NCI-H2029 treated with DMSO at 0.1 percent for 48 hours (cell line): ENCODE data around the gene PSMG4.
A peak's percentile ranks its signal among the peaks of the same experiment; 100 is the strongest.

Experiments used
- DNase-seq: peaks from one replicate; lab custom pipeline; 2025; lab: John Stamatoyannopoulos, UW

The PSMG4 gene

DNA sequence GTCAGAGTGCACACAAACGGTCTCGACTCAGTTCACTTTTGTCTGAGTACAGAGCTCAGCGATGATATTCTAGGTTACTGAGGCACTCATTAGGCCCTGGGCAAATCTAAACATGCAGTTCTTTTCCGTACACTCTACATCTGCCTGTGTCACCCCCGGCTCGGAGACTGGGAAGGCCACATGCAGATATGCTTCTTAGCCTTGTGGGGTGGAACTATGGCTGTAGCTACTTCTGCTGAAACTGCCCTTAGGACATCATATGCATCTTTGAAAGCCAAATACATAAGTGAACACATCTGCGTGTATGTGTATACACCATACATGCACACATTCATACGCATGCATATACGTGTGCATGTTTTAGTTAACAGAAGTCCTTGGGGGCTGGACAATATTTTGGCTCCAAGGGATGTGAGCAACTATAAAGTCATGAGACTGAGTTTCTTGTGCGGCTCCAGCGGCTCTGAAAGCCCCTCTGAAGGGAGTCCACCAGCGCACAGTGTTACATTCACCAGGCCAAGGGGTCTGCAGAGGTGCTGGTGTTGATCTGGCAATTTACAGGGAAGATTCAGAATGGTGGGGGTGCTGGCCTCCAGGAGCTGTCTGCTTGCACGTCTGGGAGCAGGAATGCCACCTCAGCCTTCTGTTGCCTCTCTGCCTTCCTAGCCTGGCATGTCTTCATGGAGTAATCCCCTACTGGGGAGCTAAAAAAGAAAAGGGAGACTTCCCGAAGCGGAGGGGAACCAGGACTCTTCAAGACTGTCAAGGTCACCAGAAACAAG is 31.6 kb downstream of the PSMG4 start:
- DNase-seq: no peak

GRCh38 chr6:3290931-3291211 is 32.1 kb downstream of the PSMG4 start:
- DNase-seq: no peak

DNA sequence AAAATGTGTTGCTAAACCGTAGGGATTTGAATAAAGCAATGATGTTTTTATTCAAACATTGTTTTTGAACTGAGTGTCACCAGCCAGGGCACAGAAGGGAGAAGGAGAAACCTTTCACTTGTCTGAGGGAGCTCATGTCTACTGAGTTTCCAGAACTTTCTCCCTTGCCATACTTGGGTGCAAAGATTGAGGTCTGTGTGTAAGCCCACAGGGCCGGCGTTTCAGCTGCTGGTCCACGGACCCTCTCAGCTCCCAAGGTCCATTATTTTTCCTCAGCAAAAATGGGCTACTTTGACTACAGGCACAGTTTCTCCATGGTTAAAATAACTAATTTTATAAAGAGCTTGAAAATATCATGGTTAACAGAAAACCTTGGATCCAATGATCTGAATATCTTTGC is 32.6 kb downstream of the PSMG4 start:
- no peak for DNase-seq

- DNase-seq: no peak
These were observed 33.2 kb downstream of the PSMG4 start for GRCh38 chr6:3291987-3292386.

DNA sequence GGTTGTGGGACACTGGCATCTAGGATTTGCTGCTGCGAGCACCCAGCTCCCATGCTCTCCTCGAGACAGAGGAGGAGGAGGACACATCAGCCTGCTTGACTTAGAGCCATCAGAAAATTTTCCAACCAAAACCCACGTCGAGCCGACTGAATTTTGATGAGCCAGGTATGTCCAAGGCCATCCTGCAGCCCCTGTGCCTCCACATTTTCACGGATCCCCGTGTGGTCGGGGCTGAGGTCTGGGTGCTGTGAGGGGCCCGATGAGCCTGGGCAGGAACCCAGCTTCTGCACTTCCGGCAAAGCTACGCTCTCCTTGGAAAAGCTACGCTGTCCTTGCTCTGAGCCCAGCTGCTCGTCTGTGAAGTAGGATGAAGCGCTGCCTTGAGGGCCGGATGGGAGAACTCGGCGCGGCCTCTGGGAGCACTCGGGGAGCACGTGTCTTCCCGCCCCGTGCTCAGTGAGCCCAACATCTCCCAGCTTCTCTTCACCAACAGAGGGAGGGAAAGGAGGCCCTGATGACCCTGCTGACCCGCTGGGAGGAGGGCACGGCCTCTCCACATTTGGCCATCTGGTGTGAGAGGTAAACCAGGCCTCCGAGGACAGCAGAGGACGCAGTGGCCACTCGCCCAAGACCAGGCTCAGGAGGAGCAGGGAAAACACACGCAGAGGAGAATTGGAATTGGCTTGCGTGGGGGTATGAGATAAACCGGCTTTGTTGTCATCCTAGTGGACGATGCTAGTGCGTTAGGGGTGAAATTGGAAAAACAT is 33.9 kb downstream of the PSMG4 start:
- no peak for DNase-seq

GRCh38 chr6:3293271-3294155 is 34.8 kb downstream of the PSMG4 start:
- DNase-seq: no peak

DNA sequence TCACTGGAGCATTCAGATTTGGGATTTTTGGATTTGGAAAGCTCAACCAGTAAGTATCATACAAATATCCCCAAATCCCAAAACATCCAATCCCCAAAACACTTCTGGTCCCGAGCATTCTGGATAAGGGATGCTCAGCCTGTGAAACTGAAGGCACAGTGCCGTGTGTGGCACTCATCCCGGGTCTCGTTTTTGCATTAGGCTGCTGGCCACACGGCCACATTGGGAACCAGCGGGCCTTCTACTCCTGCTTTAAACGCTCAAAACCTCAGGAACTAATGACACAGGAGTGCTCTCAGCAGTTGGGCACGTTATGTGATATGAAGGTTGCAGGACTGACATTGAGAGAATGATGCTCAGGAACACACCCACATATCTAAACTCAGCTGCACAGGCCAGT is 35.6 kb downstream of the PSMG4 start:
- DNase-seq: no peak

- DNase-seq: peak; percentile 66
These were observed 36.4 kb downstream of the PSMG4 start for GRCh38 chr6:3294921-3295871.

DNA sequence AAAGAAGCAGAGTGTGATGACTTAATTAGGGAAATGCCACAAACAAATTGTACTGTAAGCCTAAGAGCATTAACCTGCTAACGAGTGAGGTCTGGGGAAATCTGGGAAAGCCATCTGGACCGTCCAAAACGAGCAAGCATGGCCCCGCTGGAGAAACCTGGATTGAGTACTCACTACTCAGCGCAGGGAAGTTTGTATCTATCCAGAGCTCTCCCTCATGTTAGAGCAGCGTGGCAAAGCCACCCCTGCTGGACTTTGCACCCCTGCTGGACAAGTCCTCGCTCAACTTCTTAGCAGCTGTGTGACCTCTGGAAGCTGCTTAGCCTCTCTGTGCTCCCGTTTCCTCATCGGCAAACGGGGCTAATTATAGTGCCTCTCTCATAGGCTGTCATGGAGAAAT is 37.3 kb downstream of the PSMG4 start:
- DNase-seq: no peak

GRCh38 chr6:3296537-3296936 is 37.8 kb downstream of the PSMG4 start:
- DNase-seq: no peak

GRCh38 chr6:3297006-3297405 is 38.3 kb downstream of the PSMG4 start:
- DNase-seq: no peak

GRCh38 chr6:3297909-3298308 is 39.2 kb downstream of the PSMG4 start:
- DNase-seq: no peak

DNA sequence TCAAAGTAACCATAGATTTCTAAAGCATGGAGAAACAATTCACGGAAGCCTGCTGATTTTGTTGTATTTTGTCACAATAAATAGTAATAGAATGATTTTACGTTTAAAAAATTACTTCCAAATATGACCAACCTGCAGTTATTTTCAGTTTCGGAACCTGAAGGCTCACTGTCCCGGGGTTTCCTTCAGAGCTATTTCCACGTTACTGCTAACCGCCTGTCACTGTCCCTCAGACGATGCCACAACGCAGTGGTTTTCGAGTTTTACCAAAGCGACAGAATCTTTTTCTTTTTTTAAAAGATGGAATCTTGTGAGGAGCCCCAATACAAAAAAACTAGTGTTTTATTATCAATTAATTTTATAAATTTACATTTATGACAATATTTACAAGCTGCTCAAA is 40.5 kb downstream of the PSMG4 start:
- DNase-seq: no peak

DNA sequence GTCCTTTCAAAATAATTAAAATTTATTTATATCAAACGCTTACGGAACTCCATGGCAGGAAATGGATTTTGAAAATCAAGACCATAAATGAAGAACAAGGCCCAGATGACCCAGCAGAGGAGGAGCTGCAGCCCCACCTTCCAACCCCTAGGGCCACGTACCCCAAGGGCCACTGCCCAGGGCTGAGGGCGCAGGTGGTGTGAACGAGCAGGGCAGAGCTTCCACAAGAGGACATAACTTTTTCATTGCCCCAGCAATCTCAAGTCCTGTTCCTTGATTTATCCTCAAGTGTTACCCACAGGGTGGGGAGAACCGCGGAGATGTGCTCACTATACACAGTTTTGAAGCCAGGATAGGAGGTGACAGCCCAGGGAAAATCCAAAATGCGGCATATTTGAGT is 42.8 kb downstream of the PSMG4 start:
- DNase-seq: no peak

DNA sequence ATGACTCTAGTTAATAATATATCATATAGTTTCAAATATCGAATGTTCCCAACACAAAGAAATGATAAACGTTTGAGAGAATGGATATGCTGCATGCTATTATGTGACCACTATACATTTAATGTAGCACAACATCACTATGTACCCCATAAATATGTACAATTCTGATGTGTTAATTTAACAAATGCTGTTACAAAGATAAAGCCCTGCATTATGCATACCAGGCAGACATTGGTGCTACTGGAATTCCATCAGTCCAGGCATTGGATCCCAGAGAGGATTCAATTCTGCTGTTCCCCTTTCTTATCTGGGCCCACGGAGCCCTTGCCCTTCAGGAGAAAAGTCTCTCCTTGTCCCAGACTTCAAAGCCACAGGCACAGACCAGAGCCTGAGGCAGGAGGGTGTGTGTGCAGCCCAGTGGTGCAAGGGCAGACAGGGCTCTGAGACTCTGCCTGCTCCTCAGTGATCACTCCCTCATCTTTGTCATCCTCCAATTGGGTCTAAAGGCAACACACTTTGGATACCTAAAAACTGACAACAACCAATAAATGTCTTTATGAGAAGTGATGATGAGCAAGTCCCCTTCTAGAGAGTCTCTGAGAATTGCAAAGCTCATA is 45.2 kb downstream of the PSMG4 start:
- DNase-seq: no peak

- no peak for DNase-seq
These were observed 45.9 kb downstream of the PSMG4 start for GRCh38 chr6:3304500-3305215.

DNA sequence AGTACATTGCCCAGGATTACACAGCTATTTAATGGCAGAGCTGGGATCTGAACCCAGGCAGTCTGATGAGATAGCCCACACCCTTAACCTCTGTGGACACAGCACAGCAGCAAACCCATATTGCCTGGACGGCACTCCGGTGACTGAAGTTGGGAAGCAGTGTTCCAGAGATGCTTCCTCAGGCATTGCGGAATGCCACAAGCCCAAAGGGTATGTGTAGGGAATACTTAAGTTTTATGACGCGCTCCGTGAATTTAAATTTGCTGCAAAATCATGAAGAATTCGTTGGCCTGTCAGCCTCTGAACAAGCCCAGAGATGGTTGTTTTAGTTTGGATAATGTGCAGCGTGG is 46.4 kb downstream of the PSMG4 start:
- no peak for DNase-seq

DNA sequence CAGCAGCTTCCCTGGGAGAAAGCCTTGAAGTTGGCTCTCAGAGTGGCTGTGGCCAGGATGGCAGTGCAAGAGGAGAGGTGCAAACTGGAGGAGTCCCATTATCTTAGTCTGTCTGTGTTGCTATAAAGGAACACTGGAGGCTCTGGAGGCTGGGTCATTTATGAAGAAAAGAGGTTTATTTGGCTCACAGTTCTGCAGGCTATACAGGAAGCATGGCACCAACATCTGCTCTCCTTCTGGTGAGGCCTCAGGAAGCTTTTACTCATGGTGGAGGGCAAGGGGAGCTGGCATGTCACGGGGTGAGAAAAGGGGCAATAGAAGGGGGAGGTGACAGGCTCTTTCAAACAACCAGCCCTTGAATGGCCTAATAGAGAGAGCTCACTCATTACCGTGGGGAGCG is 47.1 kb downstream of the PSMG4 start:
- no peak for DNase-seq

DNA sequence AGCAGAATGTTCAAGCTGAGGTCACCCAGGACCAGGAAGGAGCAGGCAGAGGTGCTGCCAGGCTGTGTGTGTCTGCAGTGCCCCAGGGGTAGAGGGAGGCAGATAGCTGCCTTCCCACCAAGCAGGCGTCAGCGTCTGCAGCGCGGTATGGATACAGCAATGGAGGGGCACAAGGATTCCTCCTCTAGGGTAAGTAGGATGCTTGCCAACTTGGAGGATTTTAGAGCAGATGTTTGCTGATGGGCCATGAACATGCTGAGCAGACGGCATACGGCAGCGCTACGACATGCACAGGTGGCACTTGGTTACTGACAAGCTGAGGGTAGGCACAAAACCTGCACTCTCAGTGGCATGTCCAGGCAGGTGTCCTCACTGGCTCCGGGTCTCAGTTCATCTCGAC is 48.1 kb downstream of the PSMG4 start:
- peak; percentile 46 for DNase-seq

DNA sequence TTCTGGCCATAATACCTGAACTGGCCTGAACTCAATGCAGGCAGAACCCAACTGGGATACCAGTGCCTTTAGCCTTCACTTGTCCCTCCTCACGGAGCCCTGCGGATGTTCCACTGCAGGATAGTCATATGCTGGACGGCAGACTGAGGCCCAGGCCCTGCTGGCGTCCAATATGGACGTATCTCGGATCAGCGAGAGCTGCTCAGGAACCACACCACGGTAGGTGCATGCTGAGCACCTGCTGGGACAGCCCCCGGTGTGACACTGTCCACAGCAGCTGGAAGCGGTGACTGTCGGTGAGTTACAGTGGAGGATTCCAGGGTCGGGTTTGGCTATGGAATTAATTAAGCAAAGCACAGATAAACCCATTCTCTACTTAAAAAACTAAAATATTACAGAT is 48.7 kb downstream of the PSMG4 start:
- DNase-seq: no peak

DNA sequence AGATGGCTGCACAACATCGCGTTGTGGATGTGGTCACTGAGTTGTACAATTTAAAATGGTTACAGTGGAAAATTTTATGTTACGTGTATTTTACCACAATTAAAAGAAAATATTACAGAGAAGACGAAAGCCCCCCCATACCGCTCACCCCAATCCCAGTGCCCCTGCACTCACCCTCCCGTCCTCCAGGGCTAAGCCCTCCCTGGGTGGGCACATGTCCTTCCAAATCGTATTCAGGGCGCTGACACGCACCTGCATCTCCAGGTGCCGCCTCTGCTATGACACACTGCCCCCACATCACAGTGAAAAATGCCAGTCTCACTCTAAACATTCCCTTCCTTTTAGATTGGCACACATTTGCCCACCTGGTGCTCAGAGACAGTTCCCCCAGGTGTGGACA is 49.4 kb downstream of the PSMG4 start:
- DNase-seq: no peak
